Ishikawa (cell line): ENCODE data around the gene FAAP20.

Experiments
- CEBPB ChIP-seq: IDR thresholded peaks from 2 replicates; pipeline ENCODE4 v1.6.1; 2012
- CREB1 ChIP-seq: IDR thresholded peaks from 2 replicates; pipeline ENCODE4 v1.6.1; 2012; ENCODE audit warnings: low read depth
- EGR1 ChIP-seq: IDR thresholded peaks from 2 replicates; pipeline ENCODE4 v1.6.1; 2012
- EP300 ChIP-seq: IDR thresholded peaks from 2 replicates; pipeline ENCODE4 v1.6.1; 2012; ENCODE audit warnings: borderline replicate concordance
- FOXM1 ChIP-seq: IDR thresholded peaks from 2 replicates; pipeline ENCODE4 v1.6.1; 2012; ENCODE audit warnings: low read depth, borderline replicate concordance
- MAX ChIP-seq: IDR thresholded peaks from 2 replicates; pipeline ENCODE4 v1.6.1; 2012
- NFIC ChIP-seq: IDR thresholded peaks from 2 replicates; pipeline ENCODE4 v1.6.1; 2012
- RAD21 ChIP-seq: IDR thresholded peaks from 2 replicates; pipeline ENCODE4 v1.6.1; 2012; ENCODE audit warnings: low read depth
- REST ChIP-seq: IDR thresholded peaks from 2 replicates; pipeline ENCODE4 v1.6.1; 2012; ENCODE audit warnings: low read depth, mild to moderate bottlenecking
- TAF1 ChIP-seq: IDR thresholded peaks from 2 replicates; pipeline ENCODE4 v1.6.1; 2012; ENCODE audit warnings: low read depth, mild to moderate bottlenecking
- TCF12 ChIP-seq: IDR thresholded peaks from 2 replicates; pipeline ENCODE4 v1.6.1; 2012; ENCODE audit warnings: low read depth
- TEAD4 ChIP-seq: IDR thresholded peaks from 2 replicates; pipeline ENCODE4 v1.6.1; 2012
- USF1 ChIP-seq: IDR thresholded peaks from 2 replicates; pipeline ENCODE4 v1.6.1; 2012
- YY1 ChIP-seq: IDR thresholded peaks from 2 replicates; pipeline ENCODE4 v1.6.1; 2012; ENCODE audit warnings: low read depth
- ZBTB7A ChIP-seq: IDR thresholded peaks from 2 replicates; pipeline ENCODE4 v1.6.1; 2012; ENCODE audit warnings: low read depth

Gene FAAP20

GRCh38 chr1:2181271-2181670 lies 13.3 kb downstream of the FAAP20 start:
- TF ChIP-seq USF1: no peak
- TF ChIP-seq CREB1: no peak
- TF ChIP-seq EGR1: no peak
- TF ChIP-seq TEAD4: no peak
- no peak for TF ChIP-seq YY1
- no peak for TF ChIP-seq CEBPB
- TF ChIP-seq ZBTB7A: no peak
- TF ChIP-seq RAD21: no peak
- TF ChIP-seq TAF1: no peak
- TF ChIP-seq MAX: no peak
- TF ChIP-seq FOXM1: no peak
- no peak for TF ChIP-seq REST
- no peak for TF ChIP-seq EP300
- TF ChIP-seq NFIC: no peak
- TF ChIP-seq TCF12: no peak

GRCh38 chr1:2180297-2181245 lies 14.0 kb downstream of the FAAP20 start:
- TF ChIP-seq ZBTB7A: no peak
- no peak for TF ChIP-seq USF1
- no peak for TF ChIP-seq EGR1
- no peak for TF ChIP-seq CEBPB
- TF ChIP-seq FOXM1: no peak
- TF ChIP-seq RAD21: no peak
- TF ChIP-seq TCF12: no peak
- TF ChIP-seq TEAD4: no peak
- no peak for TF ChIP-seq MAX
- no peak for TF ChIP-seq TAF1
- no peak for TF ChIP-seq YY1

- no peak for TF ChIP-seq EP300
- TF ChIP-seq CREB1: no peak
- no peak for TF ChIP-seq EGR1
- TF ChIP-seq TEAD4: no peak
- no peak for TF ChIP-seq RAD21
- TF ChIP-seq TCF12: no peak
- no peak for TF ChIP-seq MAX
- TF ChIP-seq TAF1: no peak
- no peak for TF ChIP-seq USF1
- TF ChIP-seq CEBPB: no peak
- no peak for TF ChIP-seq FOXM1
- no peak for TF ChIP-seq ZBTB7A
- no peak for TF ChIP-seq REST
- TF ChIP-seq NFIC: no peak
- no peak for TF ChIP-seq YY1
Observed at GRCh38 chr1:2179283-2180013, 15.1 kb downstream of the FAAP20 start.

- no peak for TF ChIP-seq TCF12
- no peak for TF ChIP-seq EGR1
- no peak for TF ChIP-seq TAF1
- TF ChIP-seq YY1: no peak
- TF ChIP-seq FOXM1: no peak
- TF ChIP-seq EP300: no peak
- no peak for TF ChIP-seq TEAD4
- TF ChIP-seq CEBPB: no peak
- TF ChIP-seq RAD21: no peak
- no peak for TF ChIP-seq ZBTB7A
- no peak for TF ChIP-seq MAX
- no peak for TF ChIP-seq NFIC
Observed at GRCh38 chr1:2178875-2179274, 15.7 kb downstream of the FAAP20 start.
